Mucosa of gallbladder (tissue), 1 donor: ENCODE measurements around the gene RNF111. TPM values are rescaled to one million over a fixed set of nuclear protein-coding genes. Genes with fewer than 3 reads are reported as not detected.
"Not testable (repeated sequence)": the region's sequence is repeated elsewhere in the genome, so short reads cannot be mapped to it uniquely, and the experiment has no call there.

ENCODE experiments used
- DNase-seq: peaks from one replicate; pipeline ENCODE4 v3.0.0-alpha.2; 2020; ENCODE audit warnings: low spot score
- total RNA-seq: library from RNA; stranded (reverse); gene quantifications from one replicate; pipeline ENCODE4 v1.2.1, GENCODE V29; 2021
- donor health status: DM: no; HTN: no; CAD: no.

The RNF111 gene
- total RNA-seq, 1 donor from 2014 or later: 34.5 TPM

DNA sequence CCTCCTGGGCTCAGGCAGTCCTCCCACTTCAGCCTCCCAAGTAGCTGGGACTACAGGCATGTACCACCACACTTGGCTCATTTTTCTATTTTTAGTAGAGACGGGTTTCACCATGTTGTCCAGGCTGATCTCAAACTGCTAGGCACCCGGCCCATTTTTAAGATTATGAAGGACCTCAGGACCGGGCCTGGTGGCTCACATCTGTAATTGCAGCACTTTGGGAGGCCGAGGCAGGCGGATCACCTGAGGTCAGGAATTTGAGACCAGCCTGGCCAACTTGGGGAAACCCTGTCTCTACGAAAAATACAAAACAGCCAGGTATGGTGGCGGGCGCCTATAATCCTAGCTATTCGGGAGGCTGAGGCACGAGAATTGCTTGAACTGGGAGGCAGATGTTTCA lies 12.8 kb downstream of the RNF111 start:
- not testable (repeated sequence) for DNase-seq

DNA sequence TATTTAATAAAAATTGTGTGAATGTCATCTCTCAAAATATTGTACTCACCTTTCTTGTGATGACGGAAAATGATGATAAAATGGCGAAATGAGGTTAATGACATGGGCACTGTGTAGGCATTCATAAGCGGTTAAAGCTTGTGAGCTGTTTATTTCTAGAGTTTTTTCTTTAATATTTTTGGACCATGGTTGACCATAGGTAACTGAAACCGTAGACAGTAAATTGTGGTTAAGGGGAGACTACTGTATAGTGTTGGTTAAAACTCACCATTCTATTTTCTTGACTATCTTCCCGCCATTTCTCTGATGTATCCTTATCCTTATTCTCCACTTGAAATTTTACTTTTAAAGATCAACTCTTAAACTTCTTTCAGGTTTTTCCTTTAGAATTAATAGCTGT lies 14.5 kb downstream of the RNF111 start:
- no peak for DNase-seq

DNA sequence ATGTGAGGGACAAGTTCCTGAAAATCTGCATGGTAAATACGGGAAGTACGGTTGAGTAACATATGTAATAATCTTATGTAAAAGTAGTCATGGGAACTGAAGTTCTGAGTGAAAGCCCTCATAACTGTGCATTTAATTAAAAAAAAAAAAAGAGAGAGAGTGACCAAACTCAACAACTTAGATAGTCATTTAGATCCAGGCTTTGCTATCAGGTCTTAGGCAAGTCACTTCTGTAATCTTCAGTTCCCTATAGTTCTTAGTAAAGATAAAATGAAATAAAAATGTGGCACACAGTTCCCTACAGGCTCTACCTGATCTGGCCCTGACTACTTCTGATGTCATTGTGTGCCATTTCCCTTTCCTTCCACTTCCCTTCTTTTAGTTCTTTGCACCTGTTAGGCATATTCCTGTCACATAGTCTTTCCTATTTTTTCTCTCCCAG lies 15.0 kb downstream of the RNF111 start:
- DNase-seq: no peak

DNA sequence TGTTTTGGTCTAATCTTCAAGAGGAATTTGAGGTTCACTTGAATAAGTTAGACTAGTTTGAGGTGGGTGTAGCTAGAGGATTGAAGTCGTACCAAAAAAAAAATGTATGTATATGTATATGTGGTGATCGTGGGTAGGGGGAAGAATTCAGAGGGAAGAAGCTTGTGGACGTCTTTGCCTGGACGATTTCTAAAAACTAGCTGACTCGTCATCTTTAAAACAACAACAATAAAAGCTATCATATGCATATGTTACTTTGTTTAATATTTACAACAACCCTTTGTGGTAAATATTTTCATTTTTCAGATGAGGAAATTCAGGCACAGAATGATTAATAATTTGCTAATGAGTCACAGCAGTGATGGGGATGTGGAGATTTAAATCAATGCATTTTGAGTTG lies 18.1 kb downstream of the RNF111 start:
- DNase-seq: no peak

DNA sequence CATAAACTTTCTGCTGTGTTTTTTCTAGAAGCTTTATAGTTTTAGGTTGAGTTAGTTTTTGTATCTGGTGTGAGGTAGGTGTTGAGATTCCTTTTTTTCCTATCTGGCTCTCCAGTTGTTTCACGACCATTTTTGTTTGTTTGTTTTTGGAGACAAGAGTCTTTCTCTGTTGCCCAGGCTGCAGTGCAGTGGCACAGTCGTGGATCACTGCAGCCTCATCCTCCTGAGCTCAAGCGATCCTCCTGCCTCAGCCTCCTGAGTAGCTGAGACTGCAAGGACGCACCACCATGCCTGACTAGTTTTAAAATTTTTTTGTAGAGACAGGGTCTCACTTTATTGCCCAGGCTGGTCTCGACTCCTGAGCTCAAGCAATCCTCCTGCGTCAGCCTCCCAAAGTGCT lies 20.6 kb downstream of the RNF111 start:
- no peak for DNase-seq

DNA sequence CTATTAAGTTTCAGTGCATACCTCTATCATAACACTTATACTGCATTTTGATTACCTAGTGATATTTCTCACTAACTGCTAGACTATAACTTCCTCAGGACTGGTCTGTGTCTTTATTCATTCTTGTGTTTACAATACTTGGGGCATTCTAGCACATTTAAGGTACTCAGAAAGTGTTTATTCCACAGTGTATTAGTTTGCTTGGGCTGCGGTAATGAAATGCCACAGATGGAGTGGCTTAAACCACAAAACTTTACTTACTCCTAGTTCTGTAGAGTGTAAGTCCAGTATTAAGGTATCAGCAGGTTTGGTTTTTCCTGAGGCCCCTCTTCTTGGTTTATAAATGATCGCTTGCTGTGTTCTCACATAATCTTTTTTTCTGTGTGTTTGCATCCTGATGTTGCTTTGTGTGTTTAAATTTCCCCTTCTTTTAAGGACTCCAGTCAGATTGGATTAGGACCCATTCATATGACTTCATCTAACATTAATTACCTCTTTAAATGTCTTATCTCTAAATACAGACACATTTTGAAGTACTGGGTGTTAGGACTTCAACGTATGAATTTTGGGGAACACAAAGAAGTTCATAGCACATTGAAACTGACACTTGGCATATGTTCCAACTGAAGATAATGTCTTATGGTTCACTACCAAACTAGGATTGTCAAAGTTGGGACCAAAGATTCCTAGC lies 23.9 kb downstream of the RNF111 start:
- no peak for DNase-seq

DNA sequence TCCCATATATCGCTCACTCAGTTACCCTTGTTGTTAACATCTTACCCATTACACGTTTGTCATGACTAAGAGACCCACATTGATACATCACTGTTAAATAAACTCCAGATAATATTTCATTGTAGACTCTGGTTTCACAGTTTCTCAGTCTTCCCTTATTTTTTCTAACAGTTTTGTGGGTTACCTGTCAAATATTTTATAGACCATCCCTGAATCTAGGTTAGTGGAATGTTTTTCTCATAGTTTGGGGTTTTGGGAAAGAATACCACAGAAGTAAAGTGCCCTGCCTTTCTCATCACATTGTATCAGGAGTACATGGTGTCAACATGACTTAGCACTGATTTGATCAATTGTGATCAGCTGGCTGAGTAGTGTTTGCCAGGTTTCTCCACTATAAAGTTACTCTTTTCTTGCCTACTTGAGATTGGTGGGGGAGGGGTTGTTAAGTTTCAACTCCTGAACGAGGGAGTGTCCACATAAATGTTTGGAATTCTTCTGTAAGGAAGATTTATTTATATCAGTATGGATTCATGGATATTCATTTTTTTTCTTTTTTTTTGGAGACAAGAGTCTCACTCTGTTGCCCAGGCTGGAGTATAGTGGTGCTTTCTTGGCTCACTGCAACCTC lies 25.9 kb downstream of the RNF111 start:
- DNase-seq: no peak

DNA sequence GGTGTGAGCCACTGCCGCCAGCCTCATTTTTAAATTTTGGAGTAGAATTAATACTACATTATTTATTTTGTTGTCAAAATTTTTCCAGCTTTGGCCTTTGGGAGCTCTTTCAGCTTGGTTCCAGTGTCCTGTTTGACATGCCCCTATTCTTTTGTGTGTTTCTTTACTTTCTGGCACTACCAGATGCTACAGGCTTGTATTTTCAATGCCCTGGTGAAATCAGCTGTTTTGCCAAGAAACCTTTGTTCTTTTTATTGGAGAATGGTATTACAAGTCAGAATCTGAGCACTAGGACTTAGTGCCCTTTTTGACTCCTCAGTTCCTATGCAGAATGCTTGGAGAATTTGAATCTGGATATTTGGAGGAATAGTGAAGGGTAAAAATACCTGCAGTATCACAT lies 26.6 kb downstream of the RNF111 start:
- DNase-seq: no peak

DNA sequence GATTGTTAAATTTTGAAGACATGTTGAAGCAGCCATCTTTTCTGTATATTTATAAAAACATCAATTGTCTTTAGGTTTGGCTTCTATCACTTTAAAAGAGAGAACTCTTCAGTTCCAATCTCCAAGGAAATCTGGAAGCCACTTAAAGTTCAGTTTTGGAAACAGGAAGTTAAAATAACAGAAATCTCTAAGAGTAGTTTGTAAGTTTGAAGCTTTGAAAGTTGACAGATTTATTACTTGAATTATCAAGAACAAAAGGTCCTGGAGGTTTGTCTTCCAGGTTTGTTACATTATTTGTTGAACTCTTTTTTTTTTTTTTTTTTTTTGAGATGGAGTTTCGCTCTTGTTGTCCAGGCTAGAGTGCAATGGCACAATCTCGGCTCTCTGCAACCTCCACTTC lies 30.0 kb downstream of the RNF111 start:
- no peak for DNase-seq

DNA sequence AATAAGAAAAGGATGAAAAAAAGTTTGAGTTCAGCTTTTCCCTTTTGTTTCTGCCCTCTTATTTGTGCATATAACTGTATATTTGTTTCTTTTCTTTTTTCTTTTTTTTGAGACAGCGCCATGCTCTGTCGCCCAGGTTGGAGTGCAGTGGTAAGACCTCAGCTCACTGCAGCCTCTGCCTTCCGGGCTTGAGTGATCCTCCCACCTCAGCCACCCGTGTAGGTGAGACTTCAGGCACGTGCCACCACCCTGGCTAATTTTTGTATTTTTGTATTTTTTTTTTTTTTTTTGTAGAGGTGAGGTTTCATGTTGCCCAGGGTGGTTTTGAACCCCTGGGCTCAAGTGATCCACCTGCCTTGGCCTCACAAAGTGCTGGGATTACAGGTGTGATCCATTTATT lies 31.4 kb downstream of the RNF111 start:
- DNase-seq: no peak

DNA sequence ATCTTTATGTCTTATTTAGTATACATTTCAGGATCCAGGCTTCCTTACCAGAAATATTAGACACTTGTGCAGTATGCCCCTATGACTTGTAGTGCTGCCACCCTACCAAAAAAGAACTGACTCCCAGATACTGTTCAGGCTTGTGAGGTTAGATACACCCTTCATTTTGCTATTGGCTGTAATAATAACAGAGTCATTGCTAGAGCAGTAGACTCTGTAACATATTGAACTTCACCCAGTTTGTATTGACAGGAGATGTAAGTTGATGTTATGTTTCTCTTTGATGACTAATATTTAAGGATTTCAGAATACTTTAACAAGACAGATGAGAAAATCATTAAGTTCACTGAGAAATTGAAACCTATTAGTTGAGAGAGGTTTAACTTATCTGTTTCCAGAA lies 32.9 kb downstream of the RNF111 start:
- no peak for DNase-seq

DNA sequence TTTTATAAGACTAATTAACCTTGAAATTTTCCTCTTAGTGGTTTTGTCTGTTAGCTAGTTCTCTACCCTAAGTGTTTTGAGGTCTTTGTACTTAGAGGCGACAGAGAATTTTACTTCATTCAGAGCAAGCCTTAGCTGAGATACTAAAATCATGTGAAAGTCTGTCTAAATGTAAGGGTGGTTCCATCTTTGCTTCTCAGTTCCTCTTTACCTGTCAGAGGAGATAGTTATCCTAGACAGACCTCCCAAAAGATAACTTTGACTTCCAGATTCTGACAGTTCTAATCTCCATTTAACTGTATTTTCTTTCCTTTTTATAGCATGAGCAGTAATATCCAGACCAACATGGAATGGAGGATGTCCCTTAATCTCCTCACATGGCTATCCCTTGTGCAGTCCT lies 34.7 kb downstream of the RNF111 start:
- DNase-seq: no peak

DNA sequence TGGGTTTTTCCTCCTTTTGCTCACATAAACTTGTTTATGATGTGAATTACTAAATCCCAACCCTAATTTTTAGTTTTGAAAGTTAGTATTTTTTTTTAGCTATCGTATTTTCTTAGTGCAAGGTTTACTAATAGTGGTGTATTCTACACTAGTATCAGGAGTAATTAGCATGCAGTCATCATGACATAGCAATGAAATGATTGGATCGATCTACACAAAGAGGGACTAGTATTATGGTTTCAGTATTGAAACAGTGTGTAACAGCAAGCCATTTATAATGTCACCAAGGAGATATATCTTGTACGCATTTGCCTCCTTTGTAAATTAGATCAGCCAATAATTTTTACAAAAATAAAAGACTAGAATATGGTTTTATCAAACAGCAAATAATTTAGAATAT lies 38.7 kb downstream of the RNF111 start:
- no peak for DNase-seq

DNA sequence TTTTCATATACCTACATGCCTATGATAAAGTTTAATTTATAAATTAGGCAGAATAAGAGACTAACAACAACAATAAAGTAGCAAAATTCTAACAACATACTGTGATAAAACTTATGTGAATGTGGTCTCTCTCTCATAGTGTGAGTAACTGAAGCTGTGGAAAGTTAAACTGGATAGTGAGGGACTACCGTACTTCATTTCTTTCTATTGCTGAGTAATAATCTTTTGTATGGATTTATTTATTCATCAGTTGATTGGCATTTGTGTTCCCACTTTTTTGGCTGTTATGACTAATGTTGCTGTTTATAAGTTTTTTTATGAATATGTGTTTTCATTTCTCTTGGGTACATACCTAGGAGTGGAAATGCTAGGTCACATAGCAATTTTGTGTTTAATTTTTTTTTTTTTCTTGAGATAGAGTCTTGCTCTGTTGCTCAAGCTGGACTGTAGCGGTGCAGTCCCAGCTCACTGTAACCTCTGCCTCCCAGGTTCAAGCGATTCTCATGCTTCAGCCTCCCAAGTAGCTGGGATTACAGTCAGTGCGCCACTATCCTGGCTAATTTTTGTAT lies 41.0 kb downstream of the RNF111 start:
- no peak for DNase-seq

DNA sequence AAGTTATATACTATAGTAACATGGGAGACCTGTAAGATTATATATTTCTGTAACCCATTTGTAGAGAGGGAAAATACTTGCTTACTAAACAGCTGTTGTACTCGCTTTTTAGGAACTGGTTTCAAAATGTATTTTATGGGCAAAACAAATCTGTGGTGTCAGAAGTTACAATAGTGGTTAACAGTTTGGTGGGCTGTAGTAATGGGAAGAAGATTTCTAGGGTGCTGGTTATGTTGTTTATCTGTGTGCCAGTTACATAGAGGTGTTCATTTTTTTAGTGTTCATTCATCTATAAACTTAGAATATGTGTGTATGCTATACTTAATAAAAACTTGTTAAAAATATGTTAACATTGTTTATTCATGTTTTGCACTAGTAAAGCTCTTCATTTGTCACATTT lies 42.1 kb downstream of the RNF111 start:
- no peak for DNase-seq

DNA sequence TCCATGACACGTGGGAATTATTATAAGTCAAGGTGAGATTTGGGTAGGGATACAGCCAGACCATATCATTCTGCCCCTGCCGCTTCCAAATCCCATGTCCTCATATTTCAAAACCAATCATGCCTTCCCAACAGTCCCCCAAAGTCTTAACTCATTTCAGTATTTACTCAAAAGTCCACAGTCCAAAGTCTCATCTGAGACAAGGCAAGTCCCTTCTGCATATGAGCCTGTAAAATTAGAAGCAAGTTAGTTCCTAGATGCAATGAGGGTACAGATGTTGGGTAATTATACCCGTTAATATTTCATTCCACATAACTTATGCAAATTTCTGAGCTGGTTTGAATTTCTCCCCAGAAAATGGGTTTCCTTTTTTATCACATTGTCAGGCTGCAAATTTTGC lies 47.7 kb downstream of the RNF111 start:
- DNase-seq: no peak

DNA sequence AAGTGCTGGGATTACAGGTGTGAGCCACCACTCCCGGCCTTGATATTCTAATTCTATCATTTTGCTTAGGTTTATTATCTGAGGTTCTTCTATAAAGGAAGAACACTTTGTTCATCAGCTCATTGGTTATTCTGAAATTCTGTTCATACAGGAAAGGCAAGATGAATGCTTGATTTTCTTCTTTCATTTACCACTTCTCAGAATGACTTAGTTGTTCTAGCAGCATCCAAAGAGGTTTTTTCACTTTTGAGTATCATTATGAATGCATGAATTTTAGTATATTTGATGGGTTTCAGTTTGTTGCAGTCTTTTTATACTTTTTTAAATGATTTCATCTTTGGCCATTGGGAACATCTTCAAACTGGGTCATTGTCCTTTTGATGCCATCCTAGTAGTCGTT lies 51.8 kb downstream of the RNF111 start:
- DNase-seq: no peak

DNA sequence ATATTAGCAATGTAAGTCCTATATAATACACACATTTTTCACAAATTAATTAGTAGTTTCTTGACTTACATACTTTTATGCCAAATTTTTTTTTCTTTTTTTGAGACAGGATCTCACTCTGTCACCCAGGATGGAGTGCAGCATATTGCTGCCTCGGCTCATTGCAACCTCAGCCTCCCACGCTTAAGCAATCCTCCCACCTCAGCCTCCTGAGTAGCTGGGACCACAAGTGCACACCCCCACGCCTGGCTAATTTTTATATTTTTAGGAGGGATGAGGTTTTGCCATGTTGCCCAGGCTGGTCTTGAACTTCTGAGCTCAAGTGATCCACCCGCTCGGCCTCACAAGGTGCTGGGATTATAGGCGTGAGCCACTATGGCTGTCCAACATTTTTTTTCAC lies 54.6 kb downstream of the RNF111 start:
- no peak for DNase-seq

DNA sequence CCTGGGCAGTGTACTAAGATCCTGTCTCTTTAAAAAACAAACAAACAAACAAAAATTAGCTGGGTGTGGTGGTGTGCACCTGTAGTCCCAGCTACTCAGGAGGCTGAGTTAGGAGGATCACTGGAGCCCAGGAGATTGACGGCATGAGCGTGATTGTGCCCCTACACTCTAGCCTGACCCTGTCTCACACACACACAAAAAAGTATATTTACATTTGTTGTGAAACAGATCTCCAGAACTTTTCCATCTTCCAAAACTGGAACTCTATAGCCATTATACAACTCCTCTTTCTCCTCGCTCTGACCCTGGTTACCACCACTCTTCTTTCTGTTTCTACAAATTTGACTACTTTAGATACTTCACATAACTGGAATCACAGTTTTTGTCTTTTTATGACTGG lies 61.4 kb downstream of the RNF111 start:
- no peak for DNase-seq

DNA sequence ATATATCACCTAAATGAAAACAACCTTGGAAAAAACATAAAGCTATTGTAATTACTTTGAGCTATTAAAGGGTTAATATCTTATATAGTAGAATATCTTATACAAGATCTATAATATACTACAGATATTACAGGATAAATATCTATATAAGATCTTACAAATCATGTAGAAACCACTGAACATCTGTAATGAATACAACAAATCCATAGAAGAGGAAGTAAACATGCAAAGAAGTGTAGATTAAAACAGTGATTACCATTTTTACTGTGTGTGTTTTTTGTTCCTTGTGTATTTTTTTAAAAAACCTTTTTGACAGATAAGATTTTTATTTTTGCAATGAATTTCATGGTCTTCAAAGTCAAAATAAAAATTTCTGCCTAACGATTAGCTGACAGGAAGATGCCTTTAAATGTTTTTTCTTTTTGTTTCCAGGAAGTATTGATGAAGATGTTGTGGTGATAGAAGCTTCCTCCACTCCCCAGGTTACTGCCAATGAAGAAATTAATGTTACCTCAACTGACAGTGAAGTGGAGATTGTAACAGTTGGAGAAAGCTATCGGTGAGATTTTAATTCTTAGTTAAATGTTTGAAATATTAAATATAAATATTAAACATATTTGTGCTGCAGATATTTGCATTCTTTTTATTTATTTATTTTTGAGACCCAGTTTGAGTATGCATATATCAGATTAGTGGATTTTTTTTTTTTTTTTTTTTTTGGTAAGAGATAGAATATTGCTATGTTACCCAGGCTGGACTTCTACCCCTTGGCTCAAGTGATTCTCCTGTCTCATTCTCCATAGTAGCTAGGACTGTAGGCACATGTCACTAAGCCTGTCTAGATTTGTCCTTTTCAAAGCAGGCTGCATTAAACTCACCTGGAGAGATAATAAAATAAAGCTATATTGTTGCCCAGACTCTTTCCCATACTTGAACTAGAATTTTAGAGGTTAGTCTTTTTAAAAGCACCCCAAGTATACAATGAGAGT lies 64.7 kb downstream of the RNF111 start:
- DNase-seq: no peak

DNA sequence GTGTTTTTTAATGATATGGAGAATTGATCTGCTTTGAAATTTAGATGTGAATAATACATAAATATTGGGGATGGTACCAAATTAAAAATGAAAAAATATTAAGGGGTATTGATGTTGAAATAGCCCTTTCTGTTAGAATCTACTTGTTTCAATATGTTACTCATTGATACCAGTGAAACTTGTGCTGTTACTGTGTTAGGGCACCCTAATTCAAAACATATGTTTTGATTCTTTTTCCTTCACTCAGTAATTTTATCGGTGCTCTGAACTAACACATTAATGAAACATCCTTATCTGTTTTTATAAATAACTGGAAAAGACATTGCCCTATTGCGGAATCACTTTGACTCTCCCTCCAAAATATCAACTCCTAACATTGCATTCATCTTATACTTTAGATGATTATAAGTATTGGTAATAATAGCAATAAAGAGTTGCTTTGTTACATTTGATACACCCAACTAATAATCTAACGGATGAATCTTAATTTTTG lies 65.5 kb downstream of the RNF111 start:
- no peak for DNase-seq

DNA sequence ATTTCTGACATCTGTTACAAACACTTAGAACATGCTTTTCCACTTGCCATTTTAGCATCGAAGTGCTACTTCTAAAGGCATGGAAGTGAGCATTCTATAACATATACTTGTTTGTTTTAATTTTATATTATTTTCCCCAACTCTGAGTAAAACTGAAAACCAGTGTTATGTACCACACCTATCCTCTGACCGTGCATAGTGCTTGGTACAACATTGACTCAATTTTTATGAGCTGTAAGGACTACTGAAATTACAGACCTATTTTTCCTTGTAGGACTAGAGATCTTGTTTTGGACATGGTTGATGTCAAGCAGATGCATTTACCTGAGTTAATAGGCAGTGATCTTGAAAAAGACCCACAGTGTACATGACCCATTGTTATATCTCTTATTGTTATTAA lies 66.0 kb downstream of the RNF111 start:
- no peak for DNase-seq
